ENCODE data around the gene HNRNPK.

HNRNPK gene

GRCh38 chr9:83979812-83980394, at the start of gene HNRNPK:
HNRNPK (minus strand) TSS chr9:83980215; CDS start chr9:83978252, 1,963 bp downstream.
- DNase-seq (ENCODE audit: insufficient read length, low spot score) (peak; percentile 76), FAIRE-seq (no peak)

- no peak for FAIRE-seq
- no peak for DNase-seq (ENCODE audit: insufficient read length, low spot score)
Observed at GRCh38 chr9:84027201-84027600, 47.2 kb upstream of the HNRNPK start.

GRCh38 chr9:84024041-84024575, 44.1 kb upstream of the HNRNPK start:
- no peak for DNase-seq (ENCODE audit: insufficient read length, low spot score)
- FAIRE-seq, result no peak

GRCh38 chr9:84007662-84008061, 27.6 kb upstream of the HNRNPK start:
- FAIRE-seq, result no peak

GRCh38 chr9:84003246-84003645, 23.2 kb upstream of the HNRNPK start:
- no peak for DNase-seq (ENCODE audit: insufficient read length, low spot score)
- no peak for FAIRE-seq

More at GRCh38 chr9:84007662-84008061, 27.6 kb upstream of the HNRNPK start:
- no peak for DNase-seq (ENCODE audit: insufficient read length, low spot score)

GRCh38 chr9:84002344-84002743, 22.3 kb upstream of the HNRNPK start:
- no peak for DNase-seq (ENCODE audit: insufficient read length, low spot score)
- FAIRE-seq, result peak; percentile 83

- peak; percentile 84 for FAIRE-seq
- no peak for DNase-seq (ENCODE audit: insufficient read length, low spot score)
Observed at GRCh38 chr9:84001621-84002020, 21.6 kb upstream of the HNRNPK start.

- FAIRE-seq (no peak), DNase-seq (ENCODE audit: insufficient read length, low spot score) (no peak)
Observed at GRCh38 chr9:84000186-84000585, 20.2 kb upstream of the HNRNPK start.

- FAIRE-seq (peak; percentile 74), DNase-seq (ENCODE audit: insufficient read length, low spot score) (no peak)
Observed at GRCh38 chr9:83999141-83999918, 19.3 kb upstream of the HNRNPK start.

- FAIRE-seq, result no peak
- DNase-seq (ENCODE audit: insufficient read length, low spot score), result no peak
Observed at GRCh38 chr9:83996126-83996525, 16.1 kb upstream of the HNRNPK start.

GRCh38 chr9:83992901-83993300, 12.9 kb upstream of the HNRNPK start:
- FAIRE-seq, result no peak
- no peak for DNase-seq (ENCODE audit: insufficient read length, low spot score)

GRCh38 chr9:83992407-83992806, 12.4 kb upstream of the HNRNPK start:
- FAIRE-seq (peak; percentile 4), DNase-seq (ENCODE audit: insufficient read length, low spot score) (no peak)

GRCh38 chr9:83991355-83991754, 11.3 kb upstream of the HNRNPK start:
- FAIRE-seq, result no peak

GRCh38 chr9:83988411-83988810, 8.4 kb upstream of the HNRNPK start:
- no peak for FAIRE-seq
- no peak for DNase-seq (ENCODE audit: insufficient read length, low spot score)

More at GRCh38 chr9:83991355-83991754, 11.3 kb upstream of the HNRNPK start:
- no peak for DNase-seq (ENCODE audit: insufficient read length, low spot score)

GRCh38 chr9:83987402-83987791, 7.4 kb upstream of the HNRNPK start:
- no peak for FAIRE-seq

GRCh38 chr9:83986765-83987401, 6.9 kb upstream of the HNRNPK start:
- DNase-seq (ENCODE audit: insufficient read length, low spot score) (no peak), FAIRE-seq (no peak)

More at GRCh38 chr9:83987402-83987791, 7.4 kb upstream of the HNRNPK start:
- no peak for DNase-seq (ENCODE audit: insufficient read length, low spot score)

GRCh38 chr9:83986195-83986594, 6.2 kb upstream of the HNRNPK start:
- peak; percentile 28 for FAIRE-seq
- no peak for DNase-seq (ENCODE audit: insufficient read length, low spot score)

- DNase-seq (ENCODE audit: insufficient read length, low spot score) (no peak), FAIRE-seq (peak; percentile 78)
Observed at GRCh38 chr9:83981126-83981871, 1.3 kb upstream of the HNRNPK start.

GRCh38 chr9:83980395-83981125, 545 bp upstream of the HNRNPK start, which contains the start of gene RMI1:
RMI1 (plus strand) TSS chr9:83980805; CDS start chr9:84000987, 20,182 bp downstream.
- peak; percentile 62 for DNase-seq (ENCODE audit: insufficient read length, low spot score)
- peak; percentile 91 for FAIRE-seq
